DND-41 (cell line): ENCODE data around the gene CS.

ENCODE experiments used
- CTCF ChIP-seq: IDR thresholded peaks from 2 replicates; pipeline ENCODE4 v1.5.1; 2012; ENCODE audit warnings: borderline replicate concordance, low read length, moderate library complexity, mild to moderate bottlenecking; ENCODE audit not compliant: poor library complexity, severe bottlenecking; ENCODE audit errors: extremely low read depth
- EZH2 ChIP-seq: IDR thresholded peaks from 3 replicates; pipeline ENCODE4 v1.6.1; 2012; ENCODE audit warnings: borderline replicate concordance, low read depth, mild to moderate bottlenecking, moderate library complexity, low read length, inconsistent platforms; ENCODE audit not compliant: severe bottlenecking

- peak; percentile 70 for TF ChIP-seq CTCF
- TF ChIP-seq EZH2, result no peak
Measured at GRCh38 chr12:56258068-56258819, 41.9 kb downstream of the CS start, which contains the start of gene ANKRD52.
